AG09319 (cell line): Measurements from ENCODE around the gene POU5F1.
A peak's percentile ranks its signal among the peaks of the same experiment; 100 is the strongest.
"Not testable (repeated sequence)": the region's sequence is repeated elsewhere in the genome, so short reads cannot be mapped to it uniquely, and the experiment has no call there.

Source experiments
- DNase-seq: peaks from one replicate; pipeline ENCODE4 v3.0.0-alpha.2; 2010; ENCODE audit warnings: low read depth; ENCODE audit errors: extremely low read depth
- TF ChIP-seq, protein P1 (sequence below): IDR thresholded peaks from 2 replicates; pipeline ENCODE4 v1.5.1; 2011; ENCODE audit warnings: low read depth, mild to moderate bottlenecking, inconsistent platforms, low read length, moderate library complexity

Gene POU5F1

GRCh38 chr6:31208506-31208905, 38.0 kb upstream of the POU5F1 start:
- TF ChIP-seq, protein P1, sequence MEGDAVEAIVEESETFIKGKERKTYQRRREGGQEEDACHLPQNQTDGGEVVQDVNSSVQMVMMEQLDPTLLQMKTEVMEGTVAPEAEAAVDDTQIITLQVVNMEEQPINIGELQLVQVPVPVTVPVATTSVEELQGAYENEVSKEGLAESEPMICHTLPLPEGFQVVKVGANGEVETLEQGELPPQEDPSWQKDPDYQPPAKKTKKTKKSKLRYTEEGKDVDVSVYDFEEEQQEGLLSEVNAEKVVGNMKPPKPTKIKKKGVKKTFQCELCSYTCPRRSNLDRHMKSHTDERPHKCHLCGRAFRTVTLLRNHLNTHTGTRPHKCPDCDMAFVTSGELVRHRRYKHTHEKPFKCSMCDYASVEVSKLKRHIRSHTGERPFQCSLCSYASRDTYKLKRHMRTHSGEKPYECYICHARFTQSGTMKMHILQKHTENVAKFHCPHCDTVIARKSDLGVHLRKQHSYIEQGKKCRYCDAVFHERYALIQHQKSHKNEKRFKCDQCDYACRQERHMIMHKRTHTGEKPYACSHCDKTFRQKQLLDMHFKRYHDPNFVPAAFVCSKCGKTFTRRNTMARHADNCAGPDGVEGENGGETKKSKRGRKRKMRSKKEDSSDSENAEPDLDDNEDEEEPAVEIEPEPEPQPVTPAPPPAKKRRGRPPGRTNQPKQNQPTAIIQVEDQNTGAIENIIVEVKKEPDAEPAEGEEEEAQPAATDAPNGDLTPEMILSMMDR, result no peak
- DNase-seq, result no peak

DNA sequence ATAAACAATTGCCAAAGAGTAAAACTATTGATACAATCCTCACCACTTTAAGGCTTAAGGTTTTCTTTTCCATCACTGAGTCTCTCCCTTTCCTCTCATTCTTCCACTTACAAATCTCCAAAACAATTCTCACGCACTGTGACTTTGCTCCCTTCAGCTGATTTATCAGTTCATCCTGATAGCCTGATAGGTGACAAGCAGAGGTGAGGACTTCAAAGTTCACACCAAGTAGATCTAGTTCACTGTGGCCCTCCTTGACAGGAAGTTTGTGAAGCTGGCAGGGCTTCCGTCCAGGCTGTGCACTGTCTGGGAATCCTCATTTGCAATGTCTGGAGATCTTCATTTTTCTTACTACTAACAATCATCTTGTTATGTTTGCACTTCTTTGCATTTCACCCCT, 35.2 kb upstream of the POU5F1 start:
- TF ChIP-seq, protein P1, result no peak
- no peak for DNase-seq

- no peak for DNase-seq
- TF ChIP-seq, protein P1, result no peak
Observed at GRCh38 chr6:31204751-31205145, 34.3 kb upstream of the POU5F1 start.

DNA sequence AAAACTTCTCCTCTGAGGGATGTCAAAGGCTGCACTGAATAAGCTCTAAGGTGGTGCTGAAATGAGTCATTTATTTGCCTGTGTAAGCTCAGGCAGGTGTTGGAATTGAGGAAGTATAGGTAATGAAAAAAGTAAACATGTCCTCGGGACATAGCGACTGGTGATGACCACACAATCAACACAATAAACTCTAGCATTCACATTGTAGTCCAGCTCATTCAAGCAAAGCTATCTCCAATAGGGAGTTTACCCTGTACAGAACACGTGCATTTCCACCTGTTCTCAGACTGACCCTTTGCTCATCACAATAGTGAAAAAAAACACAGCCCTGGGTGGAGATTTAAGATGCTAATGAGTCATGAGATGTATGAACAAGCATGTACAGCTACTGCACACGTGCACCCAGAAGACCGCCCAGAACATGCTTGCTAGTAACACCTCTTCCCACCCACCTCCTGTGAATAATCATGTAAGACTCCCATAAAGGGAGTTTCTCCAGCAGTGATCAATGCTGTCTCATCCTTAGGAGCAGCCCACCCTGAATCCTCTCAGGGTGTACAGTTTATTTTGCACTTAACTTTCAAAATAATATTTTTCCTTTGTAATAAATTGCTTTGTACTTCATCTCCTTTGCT, 33.0 kb upstream of the POU5F1 start:
- no peak for DNase-seq
- TF ChIP-seq, protein P1, result no peak

DNA sequence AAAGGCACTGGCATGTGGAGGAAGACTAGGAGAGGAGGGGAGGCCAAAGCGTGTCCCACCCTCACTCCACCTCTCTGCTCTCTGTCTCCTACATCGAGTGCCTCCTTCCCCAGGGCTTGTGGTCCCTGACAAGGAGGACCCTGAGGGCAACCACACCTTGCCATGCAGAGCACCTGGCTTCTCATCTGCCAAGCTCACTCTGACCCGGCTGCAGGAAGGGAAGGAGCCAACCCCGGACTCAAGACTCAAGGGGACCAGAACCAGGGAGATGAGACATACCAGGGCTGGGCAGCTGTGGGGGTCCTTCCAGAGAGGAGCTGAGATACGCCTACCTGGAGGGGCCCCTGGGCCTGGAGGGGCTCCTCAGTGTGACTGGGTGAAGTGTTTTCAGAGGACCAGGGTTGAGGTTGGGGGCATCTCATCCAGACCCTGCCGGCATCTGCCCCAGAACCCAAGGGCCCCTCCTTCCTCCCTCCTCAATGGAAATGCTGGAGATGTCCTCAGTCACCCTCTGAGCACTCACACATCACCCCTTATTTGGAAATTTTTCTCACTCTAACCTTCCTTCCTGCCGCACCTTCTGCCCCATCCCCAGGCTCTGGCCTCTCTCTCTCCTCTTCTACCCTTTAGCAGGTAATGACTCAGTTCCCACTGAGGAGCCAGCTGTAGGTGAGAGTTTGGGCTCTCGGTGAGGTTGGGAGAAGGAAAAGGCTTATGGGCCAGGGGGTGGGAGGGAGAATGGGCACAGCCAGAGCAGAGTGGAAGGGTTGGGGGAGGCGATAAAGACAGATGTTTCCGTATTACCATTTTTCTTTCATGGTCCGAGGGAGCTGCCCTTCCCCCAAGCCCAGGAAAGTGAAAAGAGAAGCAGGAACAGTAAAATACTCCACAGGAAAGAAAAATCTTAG, 32.0 kb upstream of the POU5F1 start:
- DNase-seq, result no peak
- TF ChIP-seq, protein P1, result no peak

DNA sequence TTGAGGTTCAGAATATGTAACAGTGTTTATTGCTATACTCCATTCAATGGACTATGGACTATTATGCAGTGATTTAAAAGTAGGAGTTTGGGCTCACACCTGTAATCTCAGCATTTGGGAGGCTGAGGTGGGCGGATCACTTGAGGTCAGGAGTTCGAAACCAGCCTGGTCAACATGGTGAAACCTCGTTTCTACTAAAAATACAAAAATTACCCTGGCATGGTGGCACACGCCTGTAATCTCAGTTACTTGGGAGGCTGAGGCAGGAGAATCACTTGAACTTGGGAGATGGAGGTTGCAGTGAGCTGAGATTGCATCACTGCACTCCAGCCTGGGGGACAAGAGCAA, 28.6 kb upstream of the POU5F1 start:
- DNase-seq, result not testable (repeated sequence)

GRCh38 chr6:31197559-31198305, 27.2 kb upstream of the POU5F1 start:
- peak; percentile 49 for DNase-seq
- TF ChIP-seq, protein P1, result no peak

DNA sequence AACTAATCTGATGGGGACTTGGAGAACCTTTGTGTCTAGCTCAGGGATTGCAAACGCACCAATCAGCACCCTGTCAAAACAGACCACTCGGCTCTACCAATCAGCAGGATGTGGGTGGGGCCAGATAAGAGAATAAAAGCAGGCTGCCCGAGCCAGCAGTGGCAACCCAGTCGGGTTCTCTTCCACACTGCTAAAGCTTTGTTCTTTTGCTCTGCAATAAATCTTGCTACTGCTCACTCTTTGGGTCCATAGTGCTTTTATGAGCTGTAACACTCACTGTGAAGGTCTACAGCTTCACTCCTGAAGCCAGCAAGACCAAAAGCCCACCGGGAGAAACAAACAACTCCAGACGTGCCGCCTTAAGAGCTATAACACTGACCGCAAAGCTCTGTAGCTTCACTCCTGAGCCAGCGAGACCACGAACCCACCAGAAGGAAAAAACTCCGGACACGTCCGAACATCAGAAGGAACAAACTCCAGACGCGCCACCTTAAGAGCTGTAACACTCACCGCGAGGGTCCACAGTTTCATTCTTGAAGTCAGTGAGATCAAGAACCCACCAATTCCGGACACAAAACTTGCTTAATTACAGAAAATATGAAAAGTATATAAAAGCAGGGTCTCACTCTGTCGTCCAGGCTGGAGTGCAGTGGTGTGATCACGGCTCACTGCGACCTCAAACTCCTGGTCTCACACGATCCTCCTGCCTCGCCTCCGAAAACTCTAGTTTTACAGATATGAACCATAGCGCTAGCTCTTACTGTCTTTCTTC, 26.0 kb upstream of the POU5F1 start:
- DNase-seq, result not testable (repeated sequence)

DNA sequence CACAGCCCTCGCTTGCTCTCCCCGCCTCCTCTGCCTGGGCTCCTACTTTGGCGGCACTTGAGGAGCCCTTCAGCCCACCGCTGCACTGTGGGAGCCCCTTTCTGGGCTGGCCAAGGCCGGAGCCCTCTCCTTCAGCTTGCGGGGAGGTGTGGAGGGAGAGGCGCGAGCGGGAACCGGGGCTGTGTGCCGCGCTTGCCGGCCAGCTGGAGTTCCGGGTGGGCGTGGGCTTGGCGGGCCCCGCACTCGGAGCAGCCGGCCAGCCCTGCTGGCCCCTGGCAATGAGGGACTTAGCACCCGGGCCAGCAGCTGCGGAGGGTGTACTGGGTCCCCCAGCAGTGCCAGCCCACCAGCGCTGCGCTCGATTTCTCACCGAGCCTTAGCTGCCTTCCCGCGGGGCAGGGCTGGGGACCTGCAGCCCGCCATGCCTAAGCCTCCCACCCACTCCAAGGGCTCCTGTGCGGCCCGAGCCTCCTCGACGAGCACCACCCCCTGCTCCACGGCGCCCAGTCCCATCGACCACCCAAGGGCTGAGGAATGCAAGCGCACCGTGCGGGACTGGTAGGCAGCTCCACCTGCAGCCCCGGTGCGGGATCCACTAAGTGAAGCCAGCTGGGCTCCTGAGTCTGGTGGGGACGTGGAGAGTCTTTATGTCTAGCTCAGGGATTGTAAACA, 25.0 kb upstream of the POU5F1 start:
- DNase-seq, result not testable (repeated sequence)
